IMR-90 (cell line): ENCODE data around the gene KCNK7. TPM values are rescaled to one million over a fixed set of nuclear protein-coding genes. Genes with fewer than 3 reads are reported as not detected.

Source experiments
- ATAC-seq: fragments of 200-7000 bp; cut with Tn5 transposase; 2 replicates; pipeline ENCODE4 v1.9.1; 2020; ENCODE audit warnings: low read depth, mild to moderate bottlenecking, moderate library complexity
- BruUV-seq: library from RNA; stranded (reverse); fragments of 400-500 nt; replicated peaks from 2 replicates; lab custom pipeline; 2021; lab: Mats Ljungman, UMichigan
- CTCF ChIA-PET: fragments of 300-600 bp; formaldehyde crosslinking; extraction: SDS; loops from one replicate; lab custom pipeline; 2021; ENCODE audit warnings: antibody characterized with exemption; lab: Yijun Ruan, JAX
- POLR2A ChIA-PET: fragments of 300-600 bp; sonication (Branson Sonifier 250); formaldehyde crosslinking; loops from one replicate; lab custom pipeline; 2022; ENCODE audit warnings: antibody characterized with exemption; ENCODE audit not compliant: unreplicated experiment; lab: Charles Lee
- DNase-seq: peaks from one replicate; pipeline ENCODE4 v3.0.0; 2013
- H2AFZ ChIP-seq: replicated peaks from 2 replicates; pipeline ENCODE3; 2013; ENCODE audit warnings: low read length, mild to moderate bottlenecking; ENCODE audit not compliant: poor library complexity
- H2AK5ac ChIP-seq: 2 replicates; pipeline ENCODE4 v1.6.1; 2013; ENCODE audit warnings: low read depth, low read length, inconsistent platforms
- H2AK9ac ChIP-seq: replicated peaks from 2 replicates; pipeline ENCODE3; 2013; ENCODE audit warnings: mild to moderate bottlenecking, low read depth, low read length, moderate library complexity; ENCODE audit not compliant: poor library complexity
- H2BK120ac ChIP-seq: 2 replicates; pipeline ENCODE4 v1.6.1; 2013; ENCODE audit warnings: low read depth, low read length, inconsistent platforms
- H2BK15ac ChIP-seq: 3 replicates; pipeline ENCODE4 v1.6.1; 2013; ENCODE audit warnings: low read depth, low read length, inconsistent platforms
- H2BK20ac ChIP-seq: 2 replicates; pipeline ENCODE4 v1.6.1; 2013; ENCODE audit warnings: low read depth, mild to moderate bottlenecking, inconsistent platforms, low read length, moderate library complexity
- H2BK5ac ChIP-seq: 2 replicates; pipeline ENCODE4 v1.6.1; 2013; ENCODE audit warnings: mild to moderate bottlenecking, low read depth, low read length, inconsistent platforms; ENCODE audit not compliant: poor library complexity, severe bottlenecking
- H3K14ac ChIP-seq: replicated peaks from 2 replicates; pipeline ENCODE4 v1.6.1; 2013; ENCODE audit warnings: low read depth, low read length, inconsistent platforms
- H3K18ac ChIP-seq: 2 replicates; pipeline ENCODE4 v1.6.1; 2013; ENCODE audit warnings: low read depth, low read length, control low read depth
- H3K23ac ChIP-seq: 2 replicates; pipeline ENCODE4 v1.6.1; 2013; ENCODE audit warnings: low read depth, low read length, inconsistent platforms
- H3K27ac ChIP-seq: 2 replicates; pipeline ENCODE4 v1.5.1; 2013; ENCODE audit warnings: mild to moderate bottlenecking, control low read depth, low read length; ENCODE audit not compliant: insufficient read depth
- H3K27me3 ChIP-seq: 2 replicates; pipeline ENCODE4 v1.6.1; 2013; ENCODE audit warnings: low read length; ENCODE audit not compliant: control insufficient read depth, insufficient read depth
- H3K36me3 ChIP-seq: 2 replicates; pipeline ENCODE4 v1.6.1; 2013; ENCODE audit warnings: low read length, mixed read lengths; ENCODE audit not compliant: control insufficient read depth, insufficient read depth
- H3K4ac ChIP-seq: 2 replicates; pipeline ENCODE4 v1.6.1; 2013; ENCODE audit warnings: low read depth, low read length, inconsistent platforms
- H3K4me1 ChIP-seq: 2 replicates; pipeline ENCODE4 v1.6.1; 2013; ENCODE audit warnings: low read length, mixed read lengths; ENCODE audit not compliant: control insufficient read depth, insufficient read depth
- H3K4me2 ChIP-seq: 2 replicates; pipeline ENCODE4 v1.6.1; 2013; ENCODE audit warnings: low read depth, mild to moderate bottlenecking, control low read depth, low read length, moderate library complexity
- H3K4me3 ChIP-seq: 2 replicates; pipeline ENCODE4 v1.5.1; 2013; ENCODE audit warnings: low read depth, mild to moderate bottlenecking, control low read depth, low read length, moderate library complexity; ENCODE audit not compliant: insufficient read depth
- H3K56ac ChIP-seq: 2 replicates; pipeline ENCODE4 v1.6.1; 2013; ENCODE audit warnings: low read length, inconsistent platforms; ENCODE audit not compliant: insufficient read depth; ENCODE audit errors: extremely low read depth
- H3K79me1 ChIP-seq, 2 experiments: 2 replicates each; pipeline ENCODE4 v1.6.1; 2013; ENCODE audit warnings: low read length in 2 of 2, inconsistent platforms in 1 of 2, low read depth in 1 of 2
- H3K9ac ChIP-seq: 2 replicates; pipeline ENCODE4 v1.6.1; 2013; ENCODE audit warnings: low read depth, low read length, control low read depth
- H3K9me1 ChIP-seq: 2 replicates; pipeline ENCODE4 v1.6.1; 2013; ENCODE audit warnings: low read length, inconsistent platforms; ENCODE audit not compliant: insufficient read depth
- H3K9me3 ChIP-seq: 2 replicates; pipeline ENCODE4 v1.6.1; 2013; ENCODE audit warnings: low read length; ENCODE audit not compliant: control insufficient read depth, insufficient read depth
- H4K20me1 ChIP-seq: 2 replicates; pipeline ENCODE4 v1.6.1; 2013; ENCODE audit warnings: low read length, inconsistent platforms; ENCODE audit not compliant: insufficient read depth
- H4K5ac ChIP-seq: 2 replicates; pipeline ENCODE4 v1.6.1; 2013; ENCODE audit warnings: mild to moderate bottlenecking, low read depth, low read length, control low read depth
- H4K8ac ChIP-seq, 2 experiments: 2 replicates each; pipeline ENCODE4 v1.6.1; 2013; ENCODE audit warnings: low read depth in 2 of 2, low read length in 2 of 2, control low read depth in 1 of 2, inconsistent platforms in 1 of 2
- H4K91ac ChIP-seq: 2 replicates; pipeline ENCODE4 v1.6.1; 2013; ENCODE audit warnings: low read depth, low read length, inconsistent platforms; ENCODE audit not compliant: insufficient read depth
- BHLHE40 ChIP-seq: fragments of 150-350 bp; IDR thresholded peaks from 2 replicates; pipeline ENCODE4 v1.6.1; 2016; ENCODE audit warnings: mild to moderate bottlenecking, low read depth, low read length
- CEBPB ChIP-seq: IDR thresholded peaks from 2 replicates; pipeline ENCODE4 v1.6.1; 2012; ENCODE audit warnings: low read depth, low read length, improper control_type of control experiment
- CHD1 ChIP-seq: IDR thresholded peaks from 2 replicates; pipeline ENCODE4 v1.6.1; 2012; ENCODE audit warnings: low read depth, low read length, improper control_type of control experiment
- CTCF ChIP-seq: conservative IDR thresholded peaks from 2 replicates; pipeline ENCODE4 v1.5.1; 2012; ENCODE audit warnings: mild to moderate bottlenecking, low read depth, low read length, improper control_type of control experiment
- ELK1 ChIP-seq: fragments of 150-350 bp; IDR thresholded peaks from 2 replicates; pipeline ENCODE4 v1.6.1; 2016; ENCODE audit warnings: low read depth, mild to moderate bottlenecking, low read length, moderate library complexity, borderline replicate concordance
- FOS ChIP-seq: fragments of 150-350 bp; IDR thresholded peaks from 2 replicates; pipeline ENCODE4 v1.6.1; 2016; ENCODE audit warnings: low read depth, low read length
- MAFK ChIP-seq: IDR thresholded peaks from 2 replicates; pipeline ENCODE4 v1.6.1; 2012; ENCODE audit warnings: low read depth, low read length, improper control_type of control experiment
- MAZ ChIP-seq: IDR thresholded peaks from 2 replicates; pipeline ENCODE4 v1.6.1; 2012; ENCODE audit warnings: low read depth, mild to moderate bottlenecking, low read length, improper control_type of control experiment, moderate library complexity, borderline replicate concordance
- MXI1 ChIP-seq: IDR thresholded peaks from 2 replicates; pipeline ENCODE4 v1.6.1; 2012; ENCODE audit warnings: low read depth, mild to moderate bottlenecking, low read length, moderate library complexity, borderline replicate concordance
- NFE2L2 ChIP-seq: fragments of 150-350 bp; IDR thresholded peaks from 2 replicates; pipeline ENCODE4 v1.6.1; 2016; ENCODE audit warnings: low read depth, mild to moderate bottlenecking, low read length
- POLR2A ChIP-seq: IDR thresholded peaks from 2 replicates; pipeline ENCODE4 v1.6.1; 2012; ENCODE audit warnings: mild to moderate bottlenecking, low read depth, low read length
- RAD21 ChIP-seq: IDR thresholded peaks from 2 replicates; pipeline ENCODE4 v1.6.1; 2012; ENCODE audit warnings: low read length, improper control_type of control experiment
- RCOR1 ChIP-seq: IDR thresholded peaks from 2 replicates; pipeline ENCODE4 v1.6.1; 2012; ENCODE audit warnings: mild to moderate bottlenecking, low read length, improper control_type of control experiment; ENCODE audit not compliant: insufficient replicate concordance
- RFX5 ChIP-seq: IDR thresholded peaks from 2 replicates; pipeline ENCODE4 v1.8.0; 2012; ENCODE audit warnings: low read depth, mild to moderate bottlenecking, low read length, moderate library complexity
- SMC3 ChIP-seq: fragments of 150-350 bp; IDR thresholded peaks from 2 replicates; pipeline ENCODE4 v1.6.1; 2016; ENCODE audit warnings: low read depth, mild to moderate bottlenecking, antibody characterized with exemption, low read length, moderate library complexity
- USF2 ChIP-seq: fragments of 150-350 bp; IDR thresholded peaks from 2 replicates; pipeline ENCODE4 v1.6.1; 2017; ENCODE audit warnings: mild to moderate bottlenecking, antibody characterized with exemption, low read length, low read depth
- WGBS, 2 experiments: methylation state at CpG; one replicate each; pipeline versions ENCODE4 v1.1.5 to v1.1.7; 2013; ENCODE audit warnings: missing lambda C conversion rate in 2 of 2; ENCODE audit not compliant: insufficient read length in 1 of 2; ENCODE audit errors: extremely low coverage in 2 of 2; 5-methylcytosine and 5-hydroxymethylcytosine counted together
- dilution Hi-C: fragments of 300-500 bp; cut with HindIII; formaldehyde crosslinking; loops from one replicate; pipeline ENCODE4 v1.14.3; 2018; ENCODE audit warnings: low sequenced_read_pairs; ENCODE audit not compliant: unreplicated experiment
- in situ Hi-C: fragments of 300-500 bp; cut with MboI; formaldehyde crosslinking; loops from 3 replicates; pipeline ENCODE4 v1.14.3; 2019; ENCODE audit warnings: low sequenced_read_pairs, inconsistent platforms, mixed read lengths
- intact Hi-C: fragments of 100-400 bp; cut with micrococcal nuclease; formaldehyde crosslinking; loops from 2 replicates; pipeline ENCODE4 v1.10.0; 2022
- polyA plus RNA-seq, 3 experiments: library from polyadenylated mRNA; depleted of rRNA; stranded (reverse); fragments of >200 nt; gene quantifications; 2 replicates each; pipeline ENCODE4 v1.2.3, GENCODE V29; 2012; ENCODE audit warnings: low replicate concordance in 1 of 3
- total RNA-seq: library from RNA; depleted of rRNA; stranded (reverse); fragments of >200 nt; gene quantifications from 2 replicates; pipeline ENCODE4 v1.2.3, GENCODE V29; 2012

KCNK7 gene
- total and polyA plus RNA-seq, 2 of the 4 experiments (the other 2 are of a cell fraction), result 0.09 TPM; not detected in 1

- ChIA-PET POLR2A (no interaction called here), CTCF (interaction anchor here (0.6 kb wide), 1 partner anchor 14 kb away, joined by 3 read pairs; no protein-coding TSS in a partner anchor)
- intact Hi-C loops, result no loop called here
- no peak for TF ChIP-seq CHD1
- TF ChIP-seq MAZ, result no peak
- no peak for TF ChIP-seq USF2
- no peak for TF ChIP-seq RFX5
- no peak for TF ChIP-seq FOS
- no peak for TF ChIP-seq CTCF
- TF ChIP-seq MXI1, result no peak
- TF ChIP-seq ELK1, result no peak
- TF ChIP-seq NFE2L2, result no peak
- no peak for TF ChIP-seq RAD21
- no peak for TF ChIP-seq MAFK
- no peak for TF ChIP-seq BHLHE40
- TF ChIP-seq POLR2A, result no peak
- TF ChIP-seq CEBPB, result no peak
- TF ChIP-seq RCOR1, result no peak
- no peak for TF ChIP-seq SMC3
- no peak overlapping the region for H2AK9ac ChIP-seq
- no peak overlapping the region for H3K27ac ChIP-seq
- H3K4me2 ChIP-seq, result no peak overlapping the region
- H3K4me3 ChIP-seq, result no peak overlapping the region
- no peaks in the 10 kb centered on the region for H3K27me3 ChIP-seq
- BruUV-seq, result no TSS peak
- DNase-seq (no peak), ATAC-seq (no peak)
- no peak overlapping the region for H2BK120ac ChIP-seq
- no peak overlapping the region for H2BK20ac ChIP-seq
- no peak overlapping the region for H3K4ac ChIP-seq
- 94% methylated on average over 4 of the region's 4 CpGs; no CpG with 5 or more reads in 1 of the 2 experiments for WGBS, 2 experiments
- H2AFZ ChIP-seq, result no peak overlapping the region
- peaks cover 11% of the 10 kb centered on the region for H3K9me1 ChIP-seq
- H3K9me3 ChIP-seq, result no peaks in the 10 kb centered on the region
- peak overlapping the region; percentile 83 for H2AK5ac ChIP-seq
- H3K9ac ChIP-seq, result no peak overlapping the region
- in situ Hi-C loops, result no loop called here
- peaks cover 16 to 42% of the 10 kb centered on the region in 2 experiments for H3K79me1 ChIP-seq
- H3K18ac ChIP-seq, result no peak overlapping the region
- dilution Hi-C loops, result no loop called here
- H3K36me3 ChIP-seq, result peaks cover 19% of the 10 kb centered on the region; the same call in 1 of the 2 replicates
- no peak overlapping the region for H4K5ac ChIP-seq
- no peak overlapping the region for H3K56ac ChIP-seq
- no peak overlapping the region for H3K14ac ChIP-seq
- 0 out of 2 replicates have a peak overlapping the region, but pooled peaks have one; percentile 10 for H3K23ac ChIP-seq
- no peak overlapping the region for H2BK5ac ChIP-seq
- H4K20me1 ChIP-seq, result peaks cover 15% of the 10 kb centered on the region
- H4K8ac ChIP-seq, result no peak overlapping the region; a peak in 1 of 4 replicates
- H3K4me1 ChIP-seq, result peaks cover 29% of the 10 kb centered on the region
- H2BK15ac ChIP-seq, result no peak overlapping the region
- H4K91ac ChIP-seq, result no peak overlapping the region; the same call in 1 of the 2 replicates
These were observed 40.7 kb downstream of the KCNK7 start for GRCh38 chr11:65554842-65555430.
